Effector memory CD4-positive, alpha-beta T cell (primary cell): ENCODE measurements around the gene MANSC4.

ENCODE experiments used
- DNase-seq, 3 donors: peaks; one replicate each; pipeline ENCODE4 v3.0.0-alpha.2; 2020
- H3K27ac ChIP-seq: 2 replicates; pipeline ENCODE4 v1.7.0; 2013; ENCODE audit warnings: mild to moderate bottlenecking, low read length, moderate library complexity; ENCODE audit not compliant: insufficient read depth, poor library complexity, severe bottlenecking
- H3K27me3 ChIP-seq: replicated peaks from 2 replicates; pipeline ENCODE4 v1.7.0; 2013; ENCODE audit warnings: mild to moderate bottlenecking, low read length; ENCODE audit not compliant: insufficient read depth, control insufficient read depth, poor library complexity, severe bottlenecking
- H3K36me3 ChIP-seq: 2 replicates; pipeline ENCODE4 v1.7.0; 2013; ENCODE audit warnings: mild to moderate bottlenecking, low read length, moderate library complexity; ENCODE audit not compliant: control insufficient read depth, insufficient read depth
- H3K4me1 ChIP-seq: 2 replicates; pipeline ENCODE4 v1.7.0; 2013; ENCODE audit warnings: low read length, mild to moderate bottlenecking; ENCODE audit not compliant: control insufficient read depth, insufficient read depth, poor library complexity, severe bottlenecking
- H3K4me3 ChIP-seq: 2 replicates; pipeline ENCODE4 v1.7.0; 2013; ENCODE audit warnings: low read length, low read depth, mild to moderate bottlenecking; ENCODE audit not compliant: insufficient read depth, poor library complexity, severe bottlenecking
- H3K9me3 ChIP-seq: 2 replicates; pipeline ENCODE4 v1.7.0; 2013; ENCODE audit warnings: mild to moderate bottlenecking, low read length, moderate library complexity; ENCODE audit not compliant: control insufficient read depth

MANSC4 gene

GRCh38 chr12:27781680-27782079 lies 1.6 kb upstream of the MANSC4 start:
- peaks cover 17% of the 10 kb centered on the region for H3K4me1 ChIP-seq

GRCh38 chr12:27780612-27781408 lies 774 bp upstream of the MANSC4 start:
- Histone ChIP-seq H3K36me3 (no peaks in the 10 kb centered on the region), H3K4me3 (peak overlapping the region; percentile 78), H3K9me3 (no peaks in the 10 kb centered on the region), H3K27me3 (no peaks in the 10 kb centered on the region), H3K27ac (peak overlapping the region; percentile 63), H3K4me1 (peaks cover 17% of the 10 kb centered on the region)
- DNase-seq: peak in 1 of 3 donors; percentile 9

More at GRCh38 chr12:27781680-27782079, 1.6 kb upstream of the MANSC4 start:
- DNase-seq: no peak
- Histone ChIP-seq H3K27ac (no peak overlapping the region), H3K9me3 (no peaks in the 10 kb centered on the region), H3K27me3 (no peaks in the 10 kb centered on the region), H3K4me3 (no peak overlapping the region), H3K36me3 (no peaks in the 10 kb centered on the region)

- H3K27me3 ChIP-seq: no peaks in the 10 kb centered on the region
These were observed 568 bp downstream of the MANSC4 start for GRCh38 chr12:27779416-27779919.

DNA sequence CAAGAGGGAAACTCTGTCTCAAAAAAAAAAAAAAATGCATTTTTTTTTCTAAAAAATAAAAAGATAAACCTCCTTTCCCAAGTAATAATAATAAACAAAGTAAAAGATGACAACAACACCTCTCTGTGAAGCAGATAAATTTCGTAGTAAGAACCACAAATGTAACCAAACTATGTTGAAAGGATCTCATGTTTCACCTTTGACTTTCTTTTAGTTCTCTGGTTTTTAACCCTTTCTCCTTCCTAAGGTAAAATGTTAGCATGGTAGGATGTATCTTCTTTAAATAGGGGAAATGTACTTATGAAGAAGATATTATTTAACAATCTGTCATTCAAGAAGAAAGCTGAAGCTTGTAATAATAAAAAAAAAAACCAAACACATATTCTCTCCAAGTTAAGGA lies 1.8 kb downstream of the MANSC4 start:
- DNase-seq: no peak
- Histone ChIP-seq H3K27ac (no peak overlapping the region), H3K9me3 (no peaks in the 10 kb centered on the region)

More at GRCh38 chr12:27779416-27779919, 568 bp downstream of the MANSC4 start:
- DNase-seq: no peak
- peak overlapping the region; percentile 63 for H3K27ac ChIP-seq
- H3K36me3 ChIP-seq: no peaks in the 10 kb centered on the region
- no peaks in the 10 kb centered on the region for H3K9me3 ChIP-seq
- H3K4me1 ChIP-seq: peaks cover 17% of the 10 kb centered on the region
- H3K4me3 ChIP-seq: peak overlapping the region; percentile 78

DNA sequence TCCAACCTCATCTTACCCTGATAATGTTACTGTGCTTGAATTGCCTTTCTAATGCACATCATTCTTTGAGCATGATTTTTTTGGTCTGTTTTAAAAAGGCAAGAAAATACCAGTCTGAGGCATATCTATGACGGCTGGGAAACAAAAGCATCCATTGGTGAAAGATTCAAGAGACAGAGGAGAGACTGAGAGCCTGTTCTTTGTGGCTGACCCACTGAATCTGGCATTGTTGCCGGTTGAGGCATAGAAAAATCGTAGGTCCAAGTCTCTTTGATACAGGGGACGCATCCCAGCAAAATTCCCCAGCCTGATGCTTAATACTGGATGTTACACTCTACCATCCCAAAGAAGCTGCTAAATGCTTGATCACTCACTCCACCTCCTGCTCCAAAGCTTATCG lies 2.9 kb downstream of the MANSC4 start:
- no peak overlapping the region for H3K27ac ChIP-seq
- H3K36me3 ChIP-seq: no peaks in the 10 kb centered on the region
- peaks cover 14% of the 10 kb centered on the region for H3K4me1 ChIP-seq
- no peak overlapping the region for H3K4me3 ChIP-seq
- no peak for DNase-seq
- no peaks in the 10 kb centered on the region for H3K9me3 ChIP-seq
- no peaks in the 10 kb centered on the region for H3K27me3 ChIP-seq

More for the DNA sequence above, 1.8 kb downstream of the MANSC4 start:
- no peaks in the 10 kb centered on the region for H3K27me3 ChIP-seq
- no peaks in the 10 kb centered on the region for H3K36me3 ChIP-seq
- H3K4me3 ChIP-seq: no peak overlapping the region
- peaks cover 17% of the 10 kb centered on the region for H3K4me1 ChIP-seq

DNA sequence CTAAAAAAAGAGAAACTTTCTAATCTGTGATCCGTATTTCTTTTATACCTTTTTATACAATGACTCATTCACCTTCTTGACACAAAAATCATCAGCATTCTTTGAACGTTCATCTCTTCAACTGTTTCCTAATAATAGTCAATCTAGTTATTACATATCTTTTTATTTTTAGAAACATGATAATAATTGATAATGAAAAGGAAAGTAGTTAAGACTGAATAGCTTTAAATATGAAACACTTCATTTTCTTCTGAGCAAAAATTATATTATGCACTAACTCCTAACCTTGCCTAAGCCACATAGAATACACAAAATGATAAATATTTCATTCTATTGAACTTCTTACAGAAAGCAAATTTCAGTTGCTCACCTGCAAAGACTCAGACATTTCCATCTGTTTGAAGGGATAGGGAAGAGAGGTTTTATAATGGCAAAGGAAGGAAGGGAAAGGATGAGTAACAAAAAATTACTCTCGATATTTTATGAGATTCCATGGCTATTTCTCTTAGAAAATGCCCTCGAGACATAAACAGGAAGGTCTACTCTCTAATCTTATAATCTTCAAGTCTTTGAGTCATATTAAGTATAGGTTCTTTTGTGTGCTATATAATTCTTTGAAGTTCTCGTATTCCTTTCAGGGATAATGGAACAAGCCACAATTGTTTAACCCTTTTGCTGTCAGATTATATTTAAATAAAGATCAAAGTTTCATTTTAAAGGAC lies 7.5 kb downstream of the MANSC4 start:
- Histone ChIP-seq H3K9me3 (no peaks in the 10 kb centered on the region), H3K4me1 (no peaks in the 10 kb centered on the region), H3K36me3 (no peaks in the 10 kb centered on the region), H3K27ac (no peak overlapping the region), H3K27me3 (no peaks in the 10 kb centered on the region), H3K4me3 (no peak overlapping the region)
- no peak for DNase-seq

DNA sequence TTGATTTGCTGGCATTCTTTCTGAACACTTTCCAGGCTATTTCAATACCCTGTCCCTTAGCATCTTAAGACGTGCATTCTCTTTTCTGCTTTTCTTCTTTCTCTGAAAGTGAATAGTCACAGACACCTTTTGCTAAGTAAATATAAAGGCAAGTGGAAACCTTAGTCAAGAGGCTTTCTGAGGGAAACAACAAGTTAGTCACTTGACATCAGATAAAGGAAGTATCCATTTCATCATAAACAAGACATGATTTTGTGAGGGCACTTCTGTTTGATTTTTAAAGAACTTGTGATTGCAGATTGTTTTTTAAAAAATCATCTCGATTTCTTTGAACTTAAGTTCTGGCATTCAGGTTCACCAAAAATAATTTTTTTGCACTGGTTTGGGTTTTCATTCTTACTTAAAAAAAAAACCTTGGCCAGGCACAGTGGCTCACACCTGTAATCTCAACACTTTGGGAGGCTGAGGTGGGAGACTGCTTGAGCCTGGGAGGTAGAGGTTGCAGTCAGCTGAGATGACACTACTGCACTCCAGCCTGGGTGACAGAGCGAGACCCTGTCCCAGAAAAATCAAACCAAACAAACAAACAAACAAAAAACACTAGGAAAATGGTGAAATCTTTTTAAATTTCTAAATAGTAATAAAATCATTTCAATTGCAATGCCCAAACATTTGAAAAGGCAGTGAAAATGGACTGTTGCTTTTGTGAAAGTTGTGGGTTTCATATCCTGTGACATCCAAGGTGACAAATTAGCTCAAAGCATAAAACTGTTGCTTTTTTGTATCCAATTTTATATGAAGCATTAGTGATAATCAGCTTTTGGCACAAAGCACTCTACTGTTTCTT lies 8.3 kb downstream of the MANSC4 start:
- Histone ChIP-seq H3K27me3 (no peaks in the 10 kb centered on the region), H3K9me3 (no peaks in the 10 kb centered on the region), H3K4me3 (no peak overlapping the region), H3K4me1 (no peaks in the 10 kb centered on the region), H3K27ac (no peak overlapping the region), H3K36me3 (no peaks in the 10 kb centered on the region)
- no peak for DNase-seq

DNA sequence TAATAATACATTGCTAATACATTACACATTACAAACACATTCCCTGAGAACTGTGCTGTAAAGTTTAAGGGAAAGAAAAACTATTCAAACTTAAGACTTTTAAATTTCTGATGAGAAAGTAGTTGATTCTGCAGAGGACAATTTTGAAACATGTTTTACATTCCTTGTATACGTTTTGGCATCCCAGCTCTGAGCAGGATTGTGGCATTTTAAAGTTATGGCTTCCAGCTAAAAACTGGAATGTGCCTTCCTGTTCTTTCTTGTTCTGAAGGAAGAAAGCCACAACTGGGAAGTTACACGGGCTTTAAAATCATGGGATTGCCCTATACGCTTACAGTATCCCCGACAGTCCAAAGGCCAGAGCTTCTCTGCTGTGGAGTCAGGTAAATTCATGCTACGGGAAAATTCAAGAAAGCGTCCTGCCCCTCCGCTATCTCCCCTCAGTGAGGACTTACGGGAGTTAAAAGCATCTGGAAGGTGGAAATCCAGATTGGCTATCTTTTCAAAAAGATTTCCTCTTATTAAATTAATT lies 10.8 kb downstream of the MANSC4 start:
- no peaks in the 10 kb centered on the region for H3K27me3 ChIP-seq
- H3K4me1 ChIP-seq: no peaks in the 10 kb centered on the region
- no peaks in the 10 kb centered on the region for H3K36me3 ChIP-seq
- no peaks in the 10 kb centered on the region for H3K9me3 ChIP-seq
- H3K27ac ChIP-seq: no peak overlapping the region
- H3K4me3 ChIP-seq: no peak overlapping the region
- no peak for DNase-seq

- Histone ChIP-seq H3K27ac (no peak overlapping the region), H3K4me3 (no peak overlapping the region), H3K36me3 (no peaks in the 10 kb centered on the region), H3K9me3 (no peaks in the 10 kb centered on the region), H3K27me3 (no peaks in the 10 kb centered on the region), H3K4me1 (no peaks in the 10 kb centered on the region)
- DNase-seq: no peak
These were observed 13.4 kb downstream of the MANSC4 start for GRCh38 chr12:27766587-27766986.
